CD4-positive, alpha-beta T cell treated with Interleukin-17A for 4 hours (primary cell): ENCODE measurements around the gene PAX5.

Experiments
- DNase-seq: peaks from one replicate; pipeline ENCODE4 v3.0.0-alpha.2; 2020; ENCODE audit warnings: mixed read lengths

Gene PAX5

GRCh38 chr9:36898431-36899020, 135.5 kb downstream of the PAX5 start:
- DNase-seq: no peak

- DNase-seq: no peak
Measured at GRCh38 chr9:36897478-36897877, 136.6 kb downstream of the PAX5 start.

DNA sequence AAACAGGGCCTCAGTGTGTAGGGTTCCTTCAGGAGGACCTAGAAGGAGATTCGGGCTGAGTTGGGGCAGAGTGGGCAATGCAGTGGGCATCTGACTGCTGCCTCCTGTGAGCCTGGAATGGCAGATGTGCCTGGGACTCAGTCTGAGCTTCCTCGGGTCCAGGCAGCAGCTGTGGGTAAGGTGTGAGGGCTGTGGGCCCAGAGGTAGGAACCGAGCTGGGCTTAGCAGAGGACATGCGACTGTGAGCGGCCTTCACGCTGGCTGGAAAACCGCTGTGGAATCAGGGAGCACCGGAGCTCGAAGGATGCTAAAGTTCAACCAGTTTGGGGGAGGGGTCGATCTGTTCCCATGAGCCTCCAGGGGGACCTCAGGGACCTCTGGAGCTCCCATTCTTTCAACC, 137.0 kb downstream of the PAX5 start:
- no peak for DNase-seq

GRCh38 chr9:36896296-36896695, 137.8 kb downstream of the PAX5 start:
- no peak for DNase-seq

GRCh38 chr9:36895744-36896260, 138.3 kb downstream of the PAX5 start:
- DNase-seq: no peak

DNA sequence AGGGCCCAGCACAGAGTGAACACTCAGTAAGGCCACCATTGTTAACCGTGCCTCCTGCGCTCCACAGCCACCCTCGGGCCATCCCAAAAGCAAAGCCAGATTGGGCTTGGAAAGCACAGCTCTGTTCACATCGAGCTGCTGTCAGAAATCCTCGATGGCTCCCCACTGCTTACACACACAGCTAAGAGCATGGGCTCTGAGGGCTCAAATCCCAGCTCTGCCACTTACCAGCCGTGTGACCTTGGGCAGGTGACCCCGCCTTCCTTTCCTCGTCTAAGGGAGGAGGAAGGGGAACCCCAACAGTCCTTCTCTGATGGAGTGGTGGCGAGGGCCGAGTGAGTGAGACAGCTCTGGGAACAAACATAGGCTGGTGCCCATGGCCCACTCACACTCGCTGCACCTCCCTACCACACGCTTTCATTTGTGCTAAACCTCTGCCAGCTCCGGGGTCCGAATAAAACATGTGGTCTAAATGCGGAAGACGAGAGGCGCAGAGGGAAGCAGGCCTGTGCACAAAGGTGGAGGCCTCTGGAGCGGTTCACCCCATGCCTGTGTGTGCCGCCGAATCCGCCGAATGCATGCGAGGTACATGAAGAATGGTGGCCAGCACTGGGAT, 139.3 kb downstream of the PAX5 start:
- DNase-seq: no peak

DNA sequence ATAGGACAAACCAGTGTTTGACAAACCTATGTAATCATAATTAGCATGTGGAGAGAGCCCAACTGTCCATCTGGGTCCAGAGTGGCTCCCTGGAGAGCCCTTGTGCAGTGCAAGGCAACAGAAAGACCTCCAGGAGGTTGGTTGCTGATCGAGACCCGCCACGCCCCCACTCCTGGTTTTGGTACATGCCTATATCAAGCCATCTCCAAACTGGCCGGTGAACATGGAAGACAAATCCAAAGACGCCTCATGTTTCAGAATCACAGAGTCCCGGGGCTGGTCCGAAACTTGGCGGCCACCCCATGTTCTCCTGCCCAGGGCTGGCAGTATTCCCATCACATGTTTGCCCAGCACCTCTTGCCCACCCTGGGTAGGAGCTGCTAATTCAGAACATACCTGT, 140.2 kb downstream of the PAX5 start:
- no peak for DNase-seq

DNA sequence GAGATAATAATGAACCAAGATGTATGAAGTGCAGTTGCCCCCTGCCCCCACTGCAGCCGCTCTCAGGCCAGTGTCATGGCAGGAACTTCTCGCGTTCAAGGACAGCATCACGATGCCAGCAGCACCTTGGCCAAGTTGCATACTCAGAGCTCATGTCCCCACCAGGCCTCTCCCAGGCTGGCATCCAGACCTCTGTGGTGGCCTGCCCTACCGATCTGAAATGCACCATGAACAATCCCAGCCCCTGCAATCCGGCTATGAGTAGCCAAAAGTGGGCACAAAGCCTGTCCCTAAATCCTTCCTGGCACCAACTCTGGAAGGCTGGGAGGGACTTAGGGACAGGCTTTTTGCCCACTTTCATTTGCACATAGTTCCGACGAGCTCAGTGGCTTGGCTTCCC, 140.9 kb downstream of the PAX5 start:
- DNase-seq: no peak

DNA sequence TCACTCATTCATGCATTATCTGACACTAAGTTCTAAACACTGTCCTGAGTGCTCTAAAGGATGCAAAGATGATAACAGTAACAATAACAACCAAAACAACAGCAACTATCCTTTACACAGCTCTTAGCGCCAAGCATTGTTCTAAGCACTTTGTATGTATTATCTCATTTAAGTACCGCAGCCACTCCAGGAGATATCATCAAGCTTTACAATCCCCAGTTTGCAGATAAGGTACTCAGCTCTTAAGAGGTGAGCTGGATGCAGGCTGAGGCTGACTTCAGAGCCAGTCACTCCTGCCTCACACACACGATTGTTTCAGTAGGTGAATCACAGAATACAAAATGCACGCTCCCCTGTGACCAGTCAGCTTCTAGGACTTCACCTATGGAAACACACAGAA, 141.8 kb downstream of the PAX5 start:
- no peak for DNase-seq

DNA sequence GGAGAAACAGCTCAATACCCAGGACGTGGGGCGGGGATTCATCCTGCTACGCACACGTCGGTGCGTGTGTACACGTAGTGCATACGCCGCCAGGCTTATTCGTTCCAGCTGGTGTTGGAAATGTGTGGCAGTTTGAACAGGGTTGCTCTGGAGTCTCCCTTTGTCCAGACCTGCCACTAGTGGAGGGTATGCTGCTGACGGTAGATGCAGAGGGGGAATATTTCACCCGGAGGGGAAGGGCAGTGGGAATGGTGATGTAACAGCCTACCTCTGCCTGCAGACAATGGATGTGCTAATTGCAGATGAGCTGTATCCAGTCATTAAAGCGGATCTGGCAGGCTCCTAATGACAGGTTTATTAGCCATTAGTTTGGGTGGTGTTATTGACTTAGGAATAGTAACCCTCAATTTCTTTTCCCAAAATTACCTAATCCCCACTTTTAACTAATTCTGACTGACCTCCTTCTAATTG, 142.7 kb downstream of the PAX5 start:
- no peak for DNase-seq

DNA sequence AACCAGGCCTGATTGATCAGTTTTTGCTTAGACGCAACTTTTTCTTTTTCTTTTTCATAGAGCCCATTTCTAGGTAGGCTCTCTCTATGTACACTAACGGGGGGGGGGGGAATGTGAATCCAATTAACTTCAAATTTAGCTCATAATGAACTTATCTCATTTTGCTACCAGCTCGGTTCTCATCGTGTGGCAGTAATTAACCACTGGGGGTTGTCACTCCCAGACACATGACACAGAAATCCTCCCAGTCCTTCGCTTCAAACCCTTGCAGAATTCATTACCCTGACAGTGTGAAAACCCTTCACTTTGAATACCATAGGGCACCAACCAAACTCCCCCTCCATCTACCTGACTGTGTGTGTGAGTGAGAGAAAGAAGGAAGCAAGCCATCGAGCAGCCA, 144.2 kb downstream of the PAX5 start:
- DNase-seq: no peak

DNA sequence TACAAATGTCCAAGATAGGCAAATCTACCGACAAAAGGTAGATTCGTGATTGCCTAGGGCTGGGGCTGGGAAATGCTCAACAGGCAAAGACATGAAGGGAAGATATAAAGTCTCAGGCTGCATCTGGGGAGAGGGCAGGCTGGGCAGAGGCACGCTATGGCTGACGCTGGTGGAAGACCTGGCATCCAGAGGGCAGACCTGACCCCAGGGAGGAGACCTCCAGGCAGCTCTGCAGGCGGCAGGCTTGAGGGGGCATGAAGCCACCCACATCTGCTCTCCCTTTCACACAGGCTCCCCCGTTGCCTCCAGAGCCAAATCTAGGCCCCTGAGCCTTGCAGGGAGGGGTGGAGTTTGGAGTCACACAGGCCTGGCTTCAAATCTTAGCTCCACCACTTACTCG, 145.5 kb downstream of the PAX5 start:
- no peak for DNase-seq

- DNase-seq: no peak
Measured at GRCh38 chr9:36884721-36885120, 149.3 kb downstream of the PAX5 start.

GRCh38 chr9:36882594-36882993, 151.5 kb downstream of the PAX5 start:
- DNase-seq: no peak

DNA sequence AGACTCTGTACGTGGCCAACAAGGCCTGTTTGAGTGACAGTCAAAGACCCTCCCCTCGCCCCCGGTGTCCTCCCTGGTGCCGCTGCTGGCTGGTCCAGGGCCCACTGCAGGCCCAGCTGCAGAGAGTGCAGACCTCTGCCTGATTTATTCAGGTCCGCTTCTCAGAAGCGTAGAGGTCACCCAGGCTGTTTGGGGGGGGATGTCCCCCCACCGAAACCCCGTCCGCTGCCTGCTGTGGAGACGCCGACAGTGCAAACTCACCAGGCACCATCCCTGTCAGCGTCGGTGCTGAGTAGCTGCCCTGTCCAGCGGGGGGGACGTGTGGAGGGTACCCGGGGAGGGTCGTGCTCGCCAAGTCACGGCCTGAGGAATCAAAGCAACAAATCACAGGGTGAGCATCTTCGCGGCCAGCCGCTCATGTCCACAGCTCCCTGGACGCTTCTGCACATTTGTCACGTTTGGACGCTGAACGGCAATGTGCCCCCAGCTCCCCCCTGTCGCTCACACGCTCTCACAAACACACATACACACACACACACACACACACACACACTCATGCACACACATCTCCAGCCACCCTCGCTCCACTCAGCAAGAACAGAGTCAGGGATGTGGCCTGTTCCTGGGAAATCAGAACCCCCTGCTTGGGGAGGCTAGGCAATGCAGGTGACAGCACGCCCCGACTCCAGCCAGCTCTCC, 152.2 kb downstream of the PAX5 start:
- DNase-seq: no peak

DNA sequence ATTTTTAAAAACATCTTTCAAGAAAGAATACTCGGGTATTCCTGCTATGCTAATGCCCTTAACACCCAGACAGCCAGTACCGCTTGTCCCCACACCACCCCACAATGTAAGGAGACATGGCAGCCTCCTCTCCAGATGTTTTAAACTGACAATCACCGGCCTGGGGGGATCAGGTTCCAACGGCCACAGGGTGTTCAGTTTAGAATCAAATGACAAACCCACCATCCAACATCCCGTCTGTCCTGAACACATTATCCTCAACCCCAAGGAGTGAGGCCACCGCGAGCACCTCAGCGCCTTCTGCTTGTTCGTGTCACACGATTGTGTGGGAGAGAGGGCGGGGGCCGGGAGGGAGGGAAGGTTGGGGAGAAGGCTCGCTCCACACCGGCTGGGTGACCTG, 152.8 kb downstream of the PAX5 start:
- no peak for DNase-seq

- no peak for DNase-seq
Measured at GRCh38 chr9:36880075-36880474, 154.0 kb downstream of the PAX5 start.

- DNase-seq: no peak
Measured at GRCh38 chr9:36878986-36879982, 154.8 kb downstream of the PAX5 start.

DNA sequence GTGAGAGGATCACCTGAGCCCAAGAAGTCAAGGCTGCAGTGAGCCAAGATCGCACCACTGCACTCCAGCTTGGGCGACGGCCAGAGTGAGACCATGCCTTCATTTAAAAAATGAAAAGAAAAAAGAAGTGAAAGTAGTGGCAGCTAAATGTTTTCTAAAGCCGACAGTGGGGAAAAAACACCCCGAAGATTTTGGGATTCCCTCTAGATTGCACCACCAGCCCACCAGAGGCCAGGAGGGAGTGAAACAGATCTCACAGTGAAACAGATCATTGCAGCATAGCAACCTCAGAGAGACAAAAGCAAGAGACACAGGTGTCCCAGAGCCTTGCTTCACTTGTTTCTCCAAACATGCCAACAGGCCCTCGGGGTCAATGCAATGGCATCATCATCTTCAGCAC, 156.8 kb downstream of the PAX5 start:
- DNase-seq: no peak

DNA sequence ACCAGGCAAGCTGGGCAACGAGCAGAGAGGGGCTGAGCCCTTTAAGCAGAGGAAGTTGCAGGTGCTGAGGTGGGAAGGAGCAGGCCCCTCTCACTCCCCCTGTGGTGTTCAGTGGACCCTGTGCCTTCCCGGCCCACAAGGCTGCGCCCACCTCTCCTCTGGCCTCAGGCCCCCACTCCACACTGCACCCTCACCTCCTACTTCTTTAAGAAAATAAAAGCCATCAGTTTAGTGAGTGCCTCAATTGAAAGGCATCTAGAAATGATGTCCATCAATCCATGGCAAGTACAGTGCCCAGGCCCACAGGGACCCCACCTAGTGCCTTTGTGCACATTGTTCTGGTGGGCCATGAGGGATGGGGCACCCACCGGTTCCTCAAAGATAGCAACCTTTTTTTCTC, 158.0 kb downstream of the PAX5 start:
- DNase-seq: no peak

GRCh38 chr9:36874921-36875320, 159.1 kb downstream of the PAX5 start:
- no peak for DNase-seq

GRCh38 chr9:36874261-36874660, 159.8 kb downstream of the PAX5 start:
- DNase-seq: no peak
